ENCODE data around the gene ACACA.

The ACACA gene

DNA sequence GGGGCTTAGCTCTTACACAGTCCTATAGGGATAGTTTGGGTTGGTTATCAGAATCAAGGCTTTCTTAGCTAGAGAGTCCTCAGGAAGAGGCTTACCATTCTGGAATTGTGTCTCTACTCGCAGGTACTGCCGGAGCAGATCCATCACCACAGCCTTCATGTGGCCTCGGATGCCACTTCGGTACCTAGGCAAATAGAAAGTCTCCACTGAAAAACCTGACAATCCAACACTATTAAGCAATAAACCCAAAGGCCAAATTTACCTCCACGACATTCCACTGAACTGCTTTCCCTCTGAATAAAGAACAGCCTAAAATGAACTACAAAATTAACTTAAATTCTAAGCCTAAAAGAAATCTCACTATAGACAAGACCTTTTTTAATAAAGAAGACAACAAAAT, 166.3 kb downstream of the ACACA start:
- H3K36me3 ChIP-seq: peaks cover 45 to 87% (median 50%) of the 10 kb centered on the region in 3 donors
- no peaks in the 10 kb centered on the region for H3K4me1 ChIP-seq
- no peaks in the 10 kb centered on the region for H3K9me3 ChIP-seq
- DNase-seq: no peak
- intact Hi-C loops (cut with DNase I; ENCODE audit: low total_unique reads): no loop called here
- TF ChIP-seq, protein P1, sequence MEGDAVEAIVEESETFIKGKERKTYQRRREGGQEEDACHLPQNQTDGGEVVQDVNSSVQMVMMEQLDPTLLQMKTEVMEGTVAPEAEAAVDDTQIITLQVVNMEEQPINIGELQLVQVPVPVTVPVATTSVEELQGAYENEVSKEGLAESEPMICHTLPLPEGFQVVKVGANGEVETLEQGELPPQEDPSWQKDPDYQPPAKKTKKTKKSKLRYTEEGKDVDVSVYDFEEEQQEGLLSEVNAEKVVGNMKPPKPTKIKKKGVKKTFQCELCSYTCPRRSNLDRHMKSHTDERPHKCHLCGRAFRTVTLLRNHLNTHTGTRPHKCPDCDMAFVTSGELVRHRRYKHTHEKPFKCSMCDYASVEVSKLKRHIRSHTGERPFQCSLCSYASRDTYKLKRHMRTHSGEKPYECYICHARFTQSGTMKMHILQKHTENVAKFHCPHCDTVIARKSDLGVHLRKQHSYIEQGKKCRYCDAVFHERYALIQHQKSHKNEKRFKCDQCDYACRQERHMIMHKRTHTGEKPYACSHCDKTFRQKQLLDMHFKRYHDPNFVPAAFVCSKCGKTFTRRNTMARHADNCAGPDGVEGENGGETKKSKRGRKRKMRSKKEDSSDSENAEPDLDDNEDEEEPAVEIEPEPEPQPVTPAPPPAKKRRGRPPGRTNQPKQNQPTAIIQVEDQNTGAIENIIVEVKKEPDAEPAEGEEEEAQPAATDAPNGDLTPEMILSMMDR (IDR thresholded peaks at IDR 0.05): no peak
- no peaks in the 10 kb centered on the region for H3K27me3 ChIP-seq
- no peak overlapping the region for H3K4me3 ChIP-seq
- H3K27ac ChIP-seq: no peak overlapping the region

DNA sequence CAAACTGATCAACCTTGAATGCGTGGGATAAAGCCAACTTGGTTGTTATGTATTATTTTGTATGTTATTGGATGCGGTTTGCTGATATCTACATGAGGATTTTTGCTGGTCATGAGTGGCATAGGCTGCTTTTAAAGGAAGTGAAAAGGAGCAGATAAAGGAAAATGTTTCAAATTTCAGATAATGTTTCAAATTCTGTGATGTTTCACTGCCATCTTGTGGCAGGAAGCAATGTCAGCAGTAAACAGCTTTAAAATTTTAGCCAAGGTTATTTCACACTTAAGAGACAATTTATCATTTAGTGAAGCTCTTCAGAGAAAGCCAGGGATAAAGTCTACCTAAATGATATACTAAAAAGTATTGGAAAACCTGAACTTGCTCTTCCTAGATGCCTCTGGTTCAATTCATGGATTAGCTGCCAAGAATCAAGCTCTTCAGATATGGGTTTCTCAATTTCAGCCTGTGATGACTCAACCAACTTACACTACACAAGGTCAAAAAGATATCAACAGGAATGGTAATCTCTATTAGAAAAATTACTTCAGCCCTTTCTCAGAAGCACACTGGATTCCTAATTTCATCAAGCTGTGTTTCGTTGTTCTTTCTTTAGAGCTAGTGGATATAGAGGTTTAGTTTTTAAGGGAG, 166.8 kb downstream of the ACACA start:
- no peaks in the 10 kb centered on the region for H3K4me1 ChIP-seq
- TF ChIP-seq, protein P1 (IDR thresholded peaks at IDR 0.05): peak; percentile 42 to 43
- H3K27me3 ChIP-seq: no peaks in the 10 kb centered on the region
- peaks cover 46 to 87% (median 48%) of the 10 kb centered on the region in 3 donors for H3K36me3 ChIP-seq
- no peaks in the 10 kb centered on the region for H3K9me3 ChIP-seq
- no peak overlapping the region for H3K27ac ChIP-seq
- DNase-seq: no peak
- intact Hi-C loops (cut with DNase I; ENCODE audit: low total_unique reads): no loop called here
- H3K4me3 ChIP-seq: no peak overlapping the region

DNA sequence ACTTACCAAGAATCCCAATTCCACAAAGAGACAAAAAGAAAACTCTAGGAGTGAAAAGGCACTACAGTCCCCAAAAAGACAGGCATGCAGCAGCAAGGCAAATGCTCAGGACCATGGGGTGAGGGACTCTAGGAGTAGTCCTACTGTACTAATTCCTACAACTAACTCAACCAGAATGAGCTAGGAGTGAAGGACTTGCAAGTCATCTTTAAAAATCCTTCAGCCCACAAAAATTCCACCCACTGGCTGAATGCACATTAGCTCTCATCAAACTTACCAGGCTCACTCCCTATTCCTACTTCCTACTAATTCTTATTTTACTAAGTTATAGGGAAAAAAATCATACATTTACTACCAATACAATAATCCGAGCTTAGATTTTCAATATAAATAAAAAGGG, 172.5 kb downstream of the ACACA start:
- TF ChIP-seq, protein P1 (IDR thresholded peaks at IDR 0.05): no peak

DNA sequence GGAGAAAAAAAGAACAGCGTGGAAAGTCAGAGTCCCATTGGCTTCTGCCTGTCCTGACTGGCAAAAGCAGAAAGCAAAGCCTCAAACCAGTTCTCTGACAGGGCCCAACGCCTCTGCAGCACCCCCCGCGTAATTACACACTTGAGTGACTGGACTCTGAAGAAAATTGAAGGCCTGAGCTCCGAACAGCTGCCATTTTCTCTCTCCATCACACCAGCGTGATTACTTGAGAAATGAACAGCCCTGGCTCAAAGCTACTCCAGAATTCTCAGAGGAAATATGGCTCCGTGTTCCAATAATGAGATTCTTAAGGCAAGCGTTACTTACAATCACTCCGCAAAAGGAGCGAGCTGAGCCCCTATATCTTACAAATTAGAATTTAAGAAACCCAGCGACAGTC, 173.6 kb downstream of the ACACA start:
- intact Hi-C loops (cut with DNase I; ENCODE audit: low total_unique reads): no loop called here
- H3K36me3 ChIP-seq: peaks cover 14 to 70% (median 27%) of the 10 kb centered on the region in 3 donors
- TF ChIP-seq, protein P1 (IDR thresholded peaks at IDR 0.05): no peak

More for the DNA sequence above, 172.5 kb downstream of the ACACA start:
- Histone ChIP-seq H3K4me3 (no peak overlapping the region), H3K27me3 (no peaks in the 10 kb centered on the region), H3K36me3 (peaks cover 19 to 70% (median 28%) of the 10 kb centered on the region in 3 donors), H3K27ac (no peak overlapping the region), H3K4me1 (no peaks in the 10 kb centered on the region), H3K9me3 (no peaks in the 10 kb centered on the region)
- intact Hi-C loops (cut with DNase I; ENCODE audit: low total_unique reads): no loop called here
- DNase-seq: no peak

DNA sequence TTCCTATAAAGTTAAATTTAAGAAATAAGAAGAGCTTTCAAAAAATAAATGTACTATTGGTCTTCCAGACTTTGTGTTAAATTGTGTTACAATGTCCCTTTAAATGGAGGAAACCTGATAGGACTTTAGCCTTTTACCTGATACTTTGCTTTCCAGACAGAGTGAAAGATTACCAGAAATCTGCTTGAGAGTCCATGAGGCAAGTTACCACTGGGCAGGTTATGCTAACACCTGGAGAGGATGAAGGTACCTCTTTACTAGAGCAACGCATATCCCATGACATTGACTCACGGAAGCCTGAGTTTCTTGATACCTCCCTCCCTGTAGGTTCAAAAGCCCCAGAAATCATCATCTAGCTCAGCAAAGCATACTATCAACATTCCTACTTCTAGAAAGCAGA, 174.7 kb downstream of the ACACA start:
- TF ChIP-seq, protein P1 (IDR thresholded peaks at IDR 0.05): no peak
- Histone ChIP-seq H3K4me3 (no peak overlapping the region), H3K27me3 (no peaks in the 10 kb centered on the region), H3K9me3 (no peaks in the 10 kb centered on the region), H3K27ac (no peak overlapping the region), H3K4me1 (no peaks in the 10 kb centered on the region), H3K36me3 (peaks cover 14 to 59% (median 23%) of the 10 kb centered on the region in 3 donors)
- intact Hi-C loops (cut with DNase I; ENCODE audit: low total_unique reads): no loop called here
- no peak for DNase-seq

More for the DNA sequence above, 173.6 kb downstream of the ACACA start:
- DNase-seq: no peak
- Histone ChIP-seq H3K27me3 (no peaks in the 10 kb centered on the region), H3K9me3 (no peaks in the 10 kb centered on the region), H3K27ac (no peak overlapping the region), H3K4me3 (no peak overlapping the region), H3K4me1 (no peaks in the 10 kb centered on the region)
